HEK293T (cell line): Measurements from ENCODE around the gene IGF2BP2.

Experiments
- CTCF ChIA-PET: fragments of 350-600 bp; formaldehyde crosslinking; extraction: SDS; loops from one replicate; lab custom pipeline; 2021; ENCODE audit warnings: antibody characterized with exemption, inconsistent platforms; lab: Yijun Ruan, JAX
- POLR2A ChIA-PET: fragments of 350-600 bp; formaldehyde crosslinking; extraction: SDS; loops from one replicate; lab custom pipeline; 2020; ENCODE audit warnings: antibody characterized with exemption, inconsistent platforms; lab: Yijun Ruan, JAX
- DNase-seq: peaks from one replicate; pipeline ENCODE4 v3.0.0; 2012; ENCODE audit warnings: mixed read lengths; ENCODE audit errors: extremely low spot score
- ARNT ChIP-seq: fragments of 450-650 bp; IDR thresholded peaks from 2 replicates; pipeline ENCODE4 v1.6.1; 2017; ENCODE audit warnings: mild to moderate bottlenecking
- BHLHE40 ChIP-seq: fragments of 450-650 bp; IDR thresholded peaks from 2 replicates; pipeline ENCODE4 v1.6.1; 2016; ENCODE audit warnings: mild to moderate bottlenecking, moderate library complexity, borderline replicate concordance
- CTBP1 ChIP-seq: fragments of 450-650 bp; IDR thresholded peaks from 2 replicates; pipeline ENCODE4 v1.6.1; 2016; ENCODE audit warnings: borderline replicate concordance
- ELF4 ChIP-seq: fragments of 450-650 bp; IDR thresholded peaks from 2 replicates; pipeline ENCODE4 v1.6.1; 2017; ENCODE audit warnings: antibody characterized with exemption
- FOXA1 ChIP-seq: fragments of 450-650 bp; IDR thresholded peaks from 2 replicates; pipeline ENCODE4 v1.6.1; 2016; ENCODE audit warnings: mild to moderate bottlenecking
- FOXK2 ChIP-seq: fragments of 450-650 bp; IDR thresholded peaks from 2 replicates; pipeline ENCODE4 v1.6.1; 2016; ENCODE audit warnings: mild to moderate bottlenecking
- FOXM1 ChIP-seq: fragments of 450-650 bp; IDR thresholded peaks from 2 replicates; pipeline ENCODE4 v1.6.1; 2017; ENCODE audit warnings: mild to moderate bottlenecking, borderline replicate concordance
- HDGF ChIP-seq: fragments of 450-650 bp; IDR thresholded peaks from 2 replicates; pipeline ENCODE4 v1.6.1; 2017; ENCODE audit warnings: antibody characterized with exemption, borderline replicate concordance
- L3MBTL2 ChIP-seq: fragments of 450-650 bp; conservative IDR thresholded peaks from 2 replicates; pipeline ENCODE4 v1.6.1; 2016; ENCODE audit warnings: mild to moderate bottlenecking
- LEF1 ChIP-seq: fragments of 450-650 bp; IDR thresholded peaks from 2 replicates; pipeline ENCODE4 v1.6.1; 2017; ENCODE audit warnings: mild to moderate bottlenecking, borderline replicate concordance
- NFRKB ChIP-seq: fragments of 450-650 bp; IDR thresholded peaks from 2 replicates; pipeline ENCODE4 v1.6.1; 2016; ENCODE audit warnings: mild to moderate bottlenecking, moderate library complexity
- PKNOX1 ChIP-seq: fragments of 450-650 bp; IDR thresholded peaks from 2 replicates; pipeline ENCODE4 v1.6.1; 2016
- SP1 ChIP-seq: fragments of 450-650 bp; IDR thresholded peaks from 2 replicates; pipeline ENCODE4 v1.6.1; 2017
- SUZ12 ChIP-seq: fragments of 450-650 bp; IDR thresholded peaks from 2 replicates; pipeline ENCODE4 v1.6.1; 2016; ENCODE audit warnings: mild to moderate bottlenecking
- TARDBP ChIP-seq: fragments of 450-650 bp; IDR thresholded peaks from 2 replicates; pipeline ENCODE4 v1.6.1; 2016
- ZNF384 ChIP-seq: fragments of 450-650 bp; IDR thresholded peaks from 2 replicates; pipeline ENCODE4 v1.6.1; 2016

Gene IGF2BP2

GRCh38 chr3:185655426-185656320, 169.2 kb downstream of the IGF2BP2 start:
- ChIA-PET CTCF (no interaction called here), POLR2A (no interaction called here)
- no peak for TF ChIP-seq BHLHE40
- no peak for TF ChIP-seq TARDBP
- TF ChIP-seq CTBP1: no peak
- no peak for TF ChIP-seq PKNOX1
- TF ChIP-seq FOXK2: no peak
- TF ChIP-seq ELF4: no peak
- no peak for TF ChIP-seq LEF1
- TF ChIP-seq ARNT: no peak
- no peak for TF ChIP-seq FOXM1
- no peak for TF ChIP-seq SUZ12
- no peak for TF ChIP-seq FOXA1
- TF ChIP-seq L3MBTL2: no peak
- no peak for TF ChIP-seq SP1
- TF ChIP-seq ZNF384: no peak
- TF ChIP-seq HDGF: no peak
- no peak for TF ChIP-seq NFRKB
- no peak for DNase-seq

- ChIA-PET POLR2A (no interaction called here), CTCF (no interaction called here)
- no peak for DNase-seq
- TF ChIP-seq HDGF: no peak
- no peak for TF ChIP-seq FOXA1
- TF ChIP-seq TARDBP: no peak
- TF ChIP-seq LEF1: no peak
- no peak for TF ChIP-seq SP1
- no peak for TF ChIP-seq CTBP1
- TF ChIP-seq BHLHE40: no peak
- TF ChIP-seq NFRKB: no peak
- TF ChIP-seq FOXK2: no peak
- TF ChIP-seq L3MBTL2: no peak
- no peak for TF ChIP-seq FOXM1
These were observed 170.1 kb downstream of the IGF2BP2 start for GRCh38 chr3:185654758-185655145.

GRCh38 chr3:185653949-185654757, 170.7 kb downstream of the IGF2BP2 start:
- ChIA-PET CTCF (no interaction called here), POLR2A (no interaction called here)
- DNase-seq: no peak
- TF ChIP-seq PKNOX1 (no peak), SUZ12 (no peak)

GRCh38 chr3:185651971-185652370, 172.9 kb downstream of the IGF2BP2 start:
- ChIA-PET POLR2A (no interaction called here), CTCF (no interaction called here)
- no peak for DNase-seq
- TF ChIP-seq CTBP1: no peak
- TF ChIP-seq SP1: no peak
- TF ChIP-seq BHLHE40: no peak
- TF ChIP-seq ELF4: no peak
- no peak for TF ChIP-seq HDGF

- ChIA-PET POLR2A (no interaction called here), CTCF (no interaction called here)
- no peak for TF ChIP-seq L3MBTL2
- no peak for TF ChIP-seq LEF1
- TF ChIP-seq ELF4: no peak
- no peak for TF ChIP-seq FOXK2
- TF ChIP-seq CTBP1: no peak
- no peak for TF ChIP-seq HDGF
- TF ChIP-seq PKNOX1: no peak
- no peak for DNase-seq
These were observed 175.4 kb downstream of the IGF2BP2 start for GRCh38 chr3:185649414-185649813.

GRCh38 chr3:185648396-185648795, 176.4 kb downstream of the IGF2BP2 start:
- TF ChIP-seq PKNOX1: no peak
- no peak for TF ChIP-seq SUZ12
- ChIA-PET POLR2A (no interaction called here), CTCF (interaction anchor here (1.4 kb wide), 1 partner anchor 12 kb away, joined by 5 read pairs; no protein-coding TSS in a partner anchor)

More at GRCh38 chr3:185648396-185648795, 176.4 kb downstream of the IGF2BP2 start:
- no peak for DNase-seq
